GM19463 (cell line): Measurements from ENCODE around the gene CD70.
A peak's percentile ranks its signal among the peaks of the same experiment; 100 is the strongest.
"Not testable (repeated sequence)": the region's sequence is repeated elsewhere in the genome, so short reads cannot be mapped to it uniquely, and the experiment has no call there.

Experiments
- ATAC-seq: cut with Tn5 transposase; IDR thresholded peaks from one replicate; pipeline ENCODE4 v1.9.1; 2021; ENCODE audit warnings: mild to moderate bottlenecking, moderate library complexity; ENCODE audit not compliant: unreplicated experiment

Gene CD70

GRCh38 chr19:6598254-6598892, 7.4 kb upstream of the CD70 start:
- ATAC-seq, result not testable (repeated sequence)

- ATAC-seq, result not testable (repeated sequence)
Measured at GRCh38 chr19:6597471-6598253, 6.7 kb upstream of the CD70 start.

GRCh38 chr19:6596621-6597020, 5.7 kb upstream of the CD70 start:
- ATAC-seq, result no peak

GRCh38 chr19:6593651-6594416, 2.9 kb upstream of the CD70 start:
- no peak for ATAC-seq

- ATAC-seq, result no peak
Measured at GRCh38 chr19:6590258-6590826, 608 bp downstream of the CD70 start.

GRCh38 chr19:6589711-6590257, 1.2 kb downstream of the CD70 start:
- ATAC-seq, result no peak

- no peak for ATAC-seq
Measured at GRCh38 chr19:6588508-6589345, 2.2 kb downstream of the CD70 start.

- ATAC-seq, result no peak
Measured at GRCh38 chr19:6587998-6588507, 2.9 kb downstream of the CD70 start.

GRCh38 chr19:6587093-6587820, 3.7 kb downstream of the CD70 start:
- ATAC-seq, result no peak

GRCh38 chr19:6586726-6587092, 4.2 kb downstream of the CD70 start:
- ATAC-seq, result no peak

- ATAC-seq, result no peak
Measured at GRCh38 chr19:6586056-6586455, 4.9 kb downstream of the CD70 start.

GRCh38 chr19:6582515-6583484, 8.2 kb downstream of the CD70 start:
- not testable (repeated sequence) for ATAC-seq

GRCh38 chr19:6580313-6580712, 10.6 kb downstream of the CD70 start:
- no peak for ATAC-seq

GRCh38 chr19:6579450-6580178, 11.3 kb downstream of the CD70 start:
- ATAC-seq, result no peak

- peak; percentile 80 for ATAC-seq
Measured at GRCh38 chr19:6577476-6578125, 13.3 kb downstream of the CD70 start.

GRCh38 chr19:6576869-6577475, 14.0 kb downstream of the CD70 start:
- no peak for ATAC-seq

GRCh38 chr19:6573350-6573749, 17.6 kb downstream of the CD70 start:
- no peak for ATAC-seq
